Endothelial cell of umbilical vein (primary cell): ENCODE results near the gene FYN. TPM values are rescaled to one million over a fixed set of nuclear protein-coding genes. Genes with fewer than 3 reads are reported as not detected.

Experiments
- BruUV-seq: library from RNA; stranded (reverse); fragments of 400-500 nt; replicated peaks from 2 replicates; lab custom pipeline; 2021; lab: Mats Ljungman, UMichigan
- CTCF ChIA-PET: fragments of 300-600, 350-600 bp; sonication (Branson Sonifier 250); formaldehyde crosslinking; loops from one replicate; lab custom pipeline; 2021; ENCODE audit warnings: antibody characterized with exemption, inconsistent platforms; lab: Charles Lee
- POLR2A ChIA-PET: fragments of 300-600, 350-600 bp; sonication (Branson Sonifier 250); formaldehyde crosslinking; loops from one replicate; lab custom pipeline; 2021; ENCODE audit warnings: antibody characterized with exemption, inconsistent platforms; lab: Charles Lee
- DNase-seq: peaks from one replicate; pipeline ENCODE4 v3.0.0-alpha.2; 2011; ENCODE audit warnings: low read depth, low spot score
- FAIRE-seq: peaks from 2 replicates; lab custom pipeline; 2011; peaks lifted over from hg19 to GRCh38; lab: Jason Lieb, UNC
- H2AFZ ChIP-seq: 2 replicates; pipeline ENCODE4 v1.6.0; 2012; ENCODE audit warnings: low read depth, low read length, control low read depth, inconsistent platforms
- H3K27ac ChIP-seq: 2 replicates; pipeline ENCODE4 v1.5.1; 2011; ENCODE audit warnings: low read depth, mild to moderate bottlenecking, control low read depth, low read length, moderate library complexity; ENCODE audit not compliant: insufficient read depth
- H3K27me3 ChIP-seq, 2 experiments: 2 replicates each; pipeline versions ENCODE4 v1.6.0 to v1.6.1; 2011; ENCODE audit warnings: low read length in 2 of 2, mixed read lengths in 1 of 2; ENCODE audit not compliant: control insufficient read depth in 2 of 2, insufficient read depth in 2 of 2
- H3K36me3 ChIP-seq, 2 experiments: 2 replicates in 1 of 2; 3 replicates in 1 of 2; pipeline ENCODE4 v1.5.1; 2011; ENCODE audit warnings: low read length in 2 of 2, mild to moderate bottlenecking in 1 of 2, moderate library complexity in 1 of 2; ENCODE audit not compliant: control insufficient read depth in 2 of 2, insufficient read depth in 2 of 2; ENCODE audit errors: extremely low read depth in 1 of 2
- H3K4me1 ChIP-seq: 3 replicates; pipeline ENCODE4 v1.5.1; 2011; ENCODE audit warnings: mild to moderate bottlenecking, low read length; ENCODE audit not compliant: control insufficient read depth, insufficient read depth; ENCODE audit errors: extremely low read depth
- H3K4me2 ChIP-seq: 2 replicates; pipeline ENCODE4 v1.6.1; 2011; ENCODE audit warnings: low read length, control low read depth, mixed read lengths; ENCODE audit not compliant: insufficient read depth
- H3K4me3 ChIP-seq, 3 experiments: fragments of 200-600 bp in 1 of 3; sonication (generic), shearing (Covaris generic) in 1 of 3; replicated peaks in 1 of 3; 2 replicates each; pipeline ENCODE4 v1.5.1; 2011 to 2016; ENCODE audit warnings: control low read depth in 3 of 3, low read length in 3 of 3, mild to moderate bottlenecking in 2 of 3, inconsistent platforms in 1 of 3, low read depth in 1 of 3, moderate library complexity in 1 of 3; ENCODE audit not compliant: insufficient read depth in 1 of 3
- H3K79me2 ChIP-seq: 2 replicates; pipeline ENCODE4 v1.6.0; 2012; ENCODE audit warnings: low read length, inconsistent platforms; ENCODE audit not compliant: control insufficient read depth, insufficient read depth
- H3K9ac ChIP-seq: replicated peaks from 2 replicates; pipeline ENCODE3; 2011; ENCODE audit warnings: low read length, control low read depth; ENCODE audit not compliant: insufficient read depth; ENCODE audit errors: extremely low read depth
- H3K9me1 ChIP-seq: replicated peaks from 3 replicates; pipeline ENCODE4 v1.6.0; 2011; ENCODE audit warnings: mild to moderate bottlenecking, low read length; ENCODE audit not compliant: control insufficient read depth, insufficient read depth; ENCODE audit errors: extremely low read depth
- H3K9me3 ChIP-seq: replicated peaks from 2 replicates; pipeline ENCODE4 v1.5.1; 2012; ENCODE audit warnings: low read length, inconsistent platforms; ENCODE audit not compliant: control insufficient read depth, insufficient read depth
- H4K20me1 ChIP-seq: replicated peaks from 2 replicates; pipeline ENCODE3; 2011; ENCODE audit warnings: mild to moderate bottlenecking, low read length; ENCODE audit not compliant: control insufficient read depth, insufficient read depth; ENCODE audit errors: extremely low read depth
- CTCF ChIP-seq, 2 donors: IDR thresholded peaks; 1 replicate in 1 of 2; 2 replicates in 1 of 2; pipeline ENCODE4 v1.5.1; 2011; ENCODE audit warnings: low read length in 2 of 2, mild to moderate bottlenecking in 2 of 2, moderate library complexity in 2 of 2, control low read depth in 1 of 2, inconsistent platforms in 1 of 2, low read depth in 1 of 2; ENCODE audit not compliant: insufficient read depth in 1 of 2; ENCODE audit errors: extremely low read depth in 1 of 2
- EZH2 ChIP-seq: IDR thresholded peaks from 2 replicates; pipeline ENCODE4 v1.6.1; 2012; ENCODE audit warnings: borderline replicate concordance, low read depth, mild to moderate bottlenecking, moderate library complexity, low read length, inconsistent platforms; ENCODE audit not compliant: severe bottlenecking
- FOS ChIP-seq: IDR thresholded peaks from 2 replicates; pipeline ENCODE4 v1.6.1; 2011; ENCODE audit warnings: mild to moderate bottlenecking, low read length, moderate library complexity, borderline replicate concordance; ENCODE audit not compliant: insufficient read depth
- GATA2 ChIP-seq: IDR thresholded peaks from 2 replicates; pipeline ENCODE4 v1.7.0; 2011; ENCODE audit warnings: low read depth, mild to moderate bottlenecking, moderate library complexity, mixed read lengths, low read length; ENCODE audit not compliant: insufficient read length, insufficient read depth
- JUN ChIP-seq: IDR thresholded peaks from 2 replicates; pipeline ENCODE4 v1.6.1; 2011; ENCODE audit warnings: borderline replicate concordance, low read depth; ENCODE audit not compliant: insufficient read length, insufficient read depth
- MAX ChIP-seq: IDR thresholded peaks from 2 replicates; pipeline ENCODE4 v1.6.1; 2011; ENCODE audit not compliant: insufficient read depth, insufficient read length
- MYC ChIP-seq: IDR thresholded peaks from one replicate; pipeline ENCODE4 v1.6.1; 2011; ENCODE audit warnings: mild to moderate bottlenecking, low read depth, low read length
- POLR2A ChIP-seq: IDR thresholded peaks from 2 replicates; pipeline ENCODE4 v1.6.1; 2012; ENCODE audit warnings: low read depth, mild to moderate bottlenecking, control low read depth, low read length
- POLR2AphosphoS5 ChIP-seq: IDR thresholded peaks from 2 replicates; pipeline ENCODE4 v1.6.1; 2012; ENCODE audit warnings: low read depth, mild to moderate bottlenecking, control low read depth, low read length, moderate library complexity; ENCODE audit not compliant: insufficient read depth
- dilution Hi-C: fragments of 300-500 bp; cut with MboI; formaldehyde crosslinking; loops from one replicate; pipeline ENCODE4 v1.15.0; 2019; ENCODE audit warnings: low sequenced_read_pairs; ENCODE audit not compliant: extremely low pct_ligation_motif_present
- intact Hi-C: fragments of 100-400 bp; cut with micrococcal nuclease; formaldehyde crosslinking; loops from one replicate; pipeline ENCODE4 v1.10.0; 2022
- polyA plus RNA-seq, 4 experiments: library from polyadenylated mRNA; depleted of rRNA in 3 of 4; stranded (reverse) in 3 of 4; unstranded in 1 of 4; fragments of >200 nt; gene quantifications; 2 replicates each; pipeline versions ENCODE4 v1.2.1 to v1.2.3, GENCODE V29; 2011 to 2012; ENCODE audit warnings: missing spikeins in 1 of 4
- total RNA-seq: library from RNA; stranded (reverse); gene quantifications from 2 replicates; pipeline ENCODE4 v1.2.3, GENCODE V29; 2021

FYN gene
- total and polyA plus RNA-seq, 2 donors (not counting 3 experiments of a cell fraction or from before 2014, with no cell fraction given): 69.0 to 143 TPM

- intact Hi-C loops (no loop called here), dilution Hi-C loops (no loop called here)
- no peaks in the 10 kb centered on the region for H3K27me3 ChIP-seq
- H3K27ac ChIP-seq: no peak overlapping the region
- ChIA-PET CTCF (interaction anchor here (1.1 to 2.4 kb wide), 3 partner anchors 9 to 142 kb away, joined by 3 to 6 read pairs (median 3); partner anchors contain the start of gene FYN), POLR2A (no interaction called here)
- no peak overlapping the region for H2AFZ ChIP-seq
- BruUV-seq: no TSS peak
- no peak overlapping the region for H3K4me3 ChIP-seq
- no peak overlapping the region for H3K4me2 ChIP-seq
- H3K9ac ChIP-seq: no peak overlapping the region
- no peaks in the 10 kb centered on the region for H3K9me3 ChIP-seq
- no peaks in the 10 kb centered on the region for H3K9me1 ChIP-seq
- TF ChIP-seq FOS (no peak), EZH2 (no peak), CTCF (IDR thresholded peaks at IDR 0.05; ENCODE audit: extremely low read depth in 1 of 2, insufficient read depth in 1 of 2, low read depth in 1 of 2, low read length in 2 of 2) (no peak), GATA2 (no peak), MAX (no peak), JUN (no peak), POLR2A (no peak), POLR2AphosphoS5 (no peak), MYC (no peak)
- no peaks in the 10 kb centered on the region for H3K36me3 ChIP-seq
- H3K4me1 ChIP-seq: no peaks in the 10 kb centered on the region
- peaks cover 93% of the 10 kb centered on the region for H3K79me2 ChIP-seq
- FAIRE-seq: no peak
- peaks cover 14% of the 10 kb centered on the region for H4K20me1 ChIP-seq
- no peak for DNase-seq
Measured at GRCh38 chr6:111864138-111865048, 8.9 kb downstream of the FYN start.
